ENCODE results near the gene FCHSD1.
A peak's percentile ranks its signal among the peaks of the same experiment; 100 is the strongest.

The FCHSD1 gene

DNA sequence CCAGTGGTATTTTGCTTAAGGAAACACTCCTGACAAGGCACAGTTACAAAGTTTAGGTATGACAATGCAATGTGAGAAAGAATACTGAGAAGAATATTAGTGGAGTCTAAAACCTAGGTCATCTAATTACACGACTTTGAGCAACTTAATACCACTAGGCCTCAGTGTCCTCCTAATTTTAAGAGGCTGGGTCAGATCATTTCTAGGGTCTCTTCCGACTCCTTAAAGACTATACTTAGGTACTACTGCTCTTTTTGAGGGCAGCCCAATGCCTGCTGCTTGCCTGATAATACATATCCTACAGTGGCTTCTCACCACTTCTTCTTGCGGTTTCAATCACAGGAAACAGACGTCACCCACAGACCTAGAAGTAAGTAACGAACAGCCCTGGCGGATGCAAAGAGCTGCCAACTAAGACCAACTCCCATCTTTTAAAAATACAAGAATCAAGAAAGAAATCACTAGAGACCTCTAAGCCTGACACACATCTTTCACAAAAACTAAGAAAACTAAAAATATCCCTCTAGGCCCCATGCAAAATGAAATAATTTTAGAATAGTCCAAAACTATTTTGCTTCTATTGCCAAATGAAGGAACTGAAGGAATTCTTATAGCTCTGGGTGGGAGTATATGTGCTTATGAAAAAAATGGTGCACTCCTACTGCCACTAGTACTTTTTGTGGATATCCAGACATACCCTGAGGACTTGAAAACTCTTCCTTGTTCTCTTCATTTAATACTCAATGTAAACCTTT lies 45.5 kb downstream of the FCHSD1 start:
- DNase-seq (ENCODE audit: low read depth) = no peak
- TF ChIP-seq, protein P1, sequence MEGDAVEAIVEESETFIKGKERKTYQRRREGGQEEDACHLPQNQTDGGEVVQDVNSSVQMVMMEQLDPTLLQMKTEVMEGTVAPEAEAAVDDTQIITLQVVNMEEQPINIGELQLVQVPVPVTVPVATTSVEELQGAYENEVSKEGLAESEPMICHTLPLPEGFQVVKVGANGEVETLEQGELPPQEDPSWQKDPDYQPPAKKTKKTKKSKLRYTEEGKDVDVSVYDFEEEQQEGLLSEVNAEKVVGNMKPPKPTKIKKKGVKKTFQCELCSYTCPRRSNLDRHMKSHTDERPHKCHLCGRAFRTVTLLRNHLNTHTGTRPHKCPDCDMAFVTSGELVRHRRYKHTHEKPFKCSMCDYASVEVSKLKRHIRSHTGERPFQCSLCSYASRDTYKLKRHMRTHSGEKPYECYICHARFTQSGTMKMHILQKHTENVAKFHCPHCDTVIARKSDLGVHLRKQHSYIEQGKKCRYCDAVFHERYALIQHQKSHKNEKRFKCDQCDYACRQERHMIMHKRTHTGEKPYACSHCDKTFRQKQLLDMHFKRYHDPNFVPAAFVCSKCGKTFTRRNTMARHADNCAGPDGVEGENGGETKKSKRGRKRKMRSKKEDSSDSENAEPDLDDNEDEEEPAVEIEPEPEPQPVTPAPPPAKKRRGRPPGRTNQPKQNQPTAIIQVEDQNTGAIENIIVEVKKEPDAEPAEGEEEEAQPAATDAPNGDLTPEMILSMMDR (IDR thresholded peaks at IDR 0.05; ENCODE audit: low read depth, low read length, missing control alignments) = no peak
- H3K4me3 ChIP-seq (ENCODE audit: low read depth, low read length) = no peak overlapping the region
- in situ Hi-C loops (cut with HindIII; ENCODE audit: low sequenced_read_pairs) = no loop called here

DNA sequence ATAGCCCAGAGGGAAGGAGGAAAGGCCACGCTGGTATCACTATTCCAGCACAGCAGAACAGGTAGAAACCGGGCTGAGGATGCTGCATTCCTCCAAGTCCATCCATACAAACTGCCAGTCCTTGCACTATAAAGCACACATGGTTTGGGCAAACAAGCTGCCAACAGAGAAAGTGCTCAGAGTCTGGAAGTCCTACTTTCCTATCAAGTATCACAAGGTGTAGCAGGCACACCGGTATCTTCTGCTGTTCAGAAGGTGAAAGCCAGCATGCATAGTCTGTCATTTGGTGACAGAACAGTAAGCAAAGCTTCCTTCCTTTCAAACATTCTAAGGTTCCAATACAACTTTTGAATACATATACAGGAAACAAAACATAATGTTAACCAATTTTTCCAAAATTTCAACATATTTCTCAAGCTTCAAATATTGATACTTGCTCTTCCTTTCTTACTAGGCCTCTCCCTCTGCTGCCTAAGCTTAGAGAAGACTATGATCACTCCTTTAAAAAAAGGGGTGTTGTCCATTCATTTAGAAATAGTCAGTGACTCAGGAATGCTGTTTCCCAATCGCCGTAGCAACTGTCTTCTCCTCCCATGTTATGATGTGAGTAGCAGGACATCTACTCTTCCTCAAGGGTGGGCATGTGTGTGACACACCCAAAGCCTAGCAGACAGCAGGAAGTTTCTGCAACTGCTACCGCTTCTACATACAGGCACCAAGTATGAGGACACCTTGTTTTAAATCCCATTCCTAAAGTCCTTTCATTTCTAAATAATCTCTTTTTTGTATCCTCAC lies 47.1 kb downstream of the FCHSD1 start:
- in situ Hi-C loops (cut with HindIII; ENCODE audit: low sequenced_read_pairs) = no loop called here
- H3K4me3 ChIP-seq (ENCODE audit: low read depth, low read length) = no peak overlapping the region
- DNase-seq (ENCODE audit: low read depth) = peak; percentile 24

DNA sequence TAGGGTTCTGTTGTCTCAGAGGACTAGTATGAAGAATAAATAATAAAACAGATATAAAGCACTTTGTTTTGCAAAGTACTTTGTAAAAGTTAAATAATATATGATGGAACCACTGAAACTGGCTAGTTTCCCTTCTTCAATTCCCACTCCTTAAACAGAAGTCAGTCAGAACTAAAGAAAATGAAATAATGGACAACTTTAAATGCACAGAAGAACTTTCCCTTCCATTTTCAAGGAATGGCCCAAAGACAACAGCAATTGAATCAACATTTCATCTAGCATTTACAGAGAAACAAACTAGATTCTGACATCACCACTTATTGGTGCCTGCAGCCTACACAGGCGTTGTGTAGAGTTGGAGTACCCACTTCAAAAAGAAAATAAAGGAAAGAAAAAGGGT lies 48.6 kb downstream of the FCHSD1 start:
- in situ Hi-C loops (cut with HindIII; ENCODE audit: low sequenced_read_pairs) = no loop called here
- DNase-seq (ENCODE audit: low read depth) = no peak
- TF ChIP-seq, protein P1 (IDR thresholded peaks at IDR 0.05; ENCODE audit: low read depth, low read length, missing control alignments) = no peak
- H3K4me3 ChIP-seq (ENCODE audit: low read depth, low read length) = no peak overlapping the region

More for the DNA sequence above, 47.1 kb downstream of the FCHSD1 start:
- TF ChIP-seq, protein P1 (IDR thresholded peaks at IDR 0.05; ENCODE audit: low read depth, low read length, missing control alignments) = no peak

DNA sequence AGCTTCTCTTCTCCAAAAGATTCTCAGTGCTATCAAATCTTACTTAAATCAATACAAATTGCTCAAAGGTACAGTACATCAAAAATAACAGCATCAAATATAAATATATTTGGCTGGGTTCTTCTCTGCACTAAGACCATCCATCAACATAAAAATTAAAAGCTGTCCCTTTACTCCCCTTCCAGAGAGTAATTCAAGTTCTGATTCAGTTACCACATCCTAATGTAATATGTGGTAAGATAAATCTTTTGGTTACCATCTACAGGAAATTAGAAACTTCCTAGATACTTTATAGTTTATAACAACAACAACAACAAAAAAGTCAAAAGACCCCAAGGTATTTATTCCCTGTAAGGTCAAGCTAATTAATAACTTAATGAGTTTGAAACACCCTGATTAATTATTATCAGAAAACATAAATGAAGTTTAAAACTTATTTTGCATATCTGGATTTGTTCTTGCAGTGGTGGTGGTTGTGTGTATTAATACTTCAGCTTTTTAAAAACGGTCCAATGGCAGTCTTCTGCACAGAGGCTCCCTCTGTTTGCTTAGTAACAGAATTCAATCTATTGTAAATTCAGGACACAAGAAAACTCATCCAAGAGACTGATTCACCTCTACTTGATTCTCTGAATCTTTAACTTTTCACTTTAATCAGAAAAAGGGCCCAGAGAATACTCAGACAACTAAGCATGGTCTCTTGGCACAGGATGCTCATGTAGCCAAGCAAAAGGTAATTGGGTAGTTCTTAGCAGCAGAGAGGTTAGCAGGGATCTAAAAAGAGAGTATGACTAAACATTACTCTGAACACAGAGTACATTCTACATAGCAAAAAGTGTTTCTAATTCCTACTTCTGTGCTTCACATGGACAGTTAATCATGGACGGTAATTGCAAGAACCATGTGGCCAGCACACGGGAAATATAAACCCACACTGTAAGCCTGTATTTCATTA lies 52.5 kb downstream of the FCHSD1 start:
- no peak overlapping the region for H3K4me3 ChIP-seq (ENCODE audit: low read depth, low read length)
- no peak for DNase-seq (ENCODE audit: low read depth)
- in situ Hi-C loops (cut with HindIII; ENCODE audit: low sequenced_read_pairs) = no loop called here
- TF ChIP-seq, protein P1 (IDR thresholded peaks at IDR 0.05; ENCODE audit: low read depth, low read length, missing control alignments) = no peak

DNA sequence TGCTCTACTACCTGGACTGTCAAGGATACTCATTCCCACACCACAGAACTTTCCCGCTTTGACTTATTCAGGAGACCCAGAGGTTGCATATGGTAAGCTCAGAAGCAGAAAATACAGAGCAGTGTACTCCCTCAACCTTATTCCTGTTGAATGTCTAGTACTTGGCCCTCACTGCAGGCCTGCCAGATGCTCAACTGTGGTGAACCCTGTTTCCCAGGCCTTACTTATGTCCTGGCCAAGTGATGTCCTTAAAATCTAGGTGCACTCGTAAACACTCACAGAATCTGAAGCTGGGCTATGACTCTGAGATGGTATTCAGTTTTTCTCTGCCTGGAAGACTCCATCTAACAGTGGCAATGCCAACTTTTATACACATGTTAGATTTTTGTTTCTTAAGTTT lies 53.4 kb downstream of the FCHSD1 start:
- H3K4me3 ChIP-seq (ENCODE audit: low read depth, low read length) = no peak overlapping the region
- no peak for DNase-seq (ENCODE audit: low read depth)
- in situ Hi-C loops (cut with HindIII; ENCODE audit: low sequenced_read_pairs) = no loop called here
- TF ChIP-seq, protein P1 (IDR thresholded peaks at IDR 0.05; ENCODE audit: low read depth, low read length, missing control alignments) = no peak

DNA sequence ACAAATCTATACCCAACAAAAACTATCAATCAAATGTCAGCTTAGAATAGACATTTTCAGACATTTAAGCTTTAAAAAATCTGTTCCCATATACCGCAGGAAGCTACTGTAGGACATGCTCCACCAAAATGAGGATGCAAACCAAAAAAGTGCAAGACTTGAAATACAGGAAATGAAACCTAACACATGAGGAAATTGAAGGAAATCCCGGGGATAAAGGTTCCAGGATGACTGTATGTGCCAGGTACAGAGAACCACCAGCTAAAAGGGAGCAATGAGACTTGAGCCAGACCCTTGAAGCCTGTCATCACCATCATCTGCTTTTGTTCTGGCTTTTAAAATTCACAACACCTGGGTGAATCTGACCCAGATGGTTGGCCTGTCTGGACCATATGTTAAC lies 53.8 kb downstream of the FCHSD1 start:
- TF ChIP-seq, protein P1 (IDR thresholded peaks at IDR 0.05; ENCODE audit: low read depth, low read length, missing control alignments) = no peak
- no peak for DNase-seq (ENCODE audit: low read depth)
- no peak overlapping the region for H3K4me3 ChIP-seq (ENCODE audit: low read depth, low read length)
- in situ Hi-C loops (cut with HindIII; ENCODE audit: low sequenced_read_pairs) = no loop called here
